ENCODE data around the gene LRP1. TPM values are rescaled to one million over a fixed set of nuclear protein-coding genes. Genes with fewer than 3 reads are reported as not detected.

Gene LRP1
- total RNA-seq, 1 donor = 56.0 TPM

DNA sequence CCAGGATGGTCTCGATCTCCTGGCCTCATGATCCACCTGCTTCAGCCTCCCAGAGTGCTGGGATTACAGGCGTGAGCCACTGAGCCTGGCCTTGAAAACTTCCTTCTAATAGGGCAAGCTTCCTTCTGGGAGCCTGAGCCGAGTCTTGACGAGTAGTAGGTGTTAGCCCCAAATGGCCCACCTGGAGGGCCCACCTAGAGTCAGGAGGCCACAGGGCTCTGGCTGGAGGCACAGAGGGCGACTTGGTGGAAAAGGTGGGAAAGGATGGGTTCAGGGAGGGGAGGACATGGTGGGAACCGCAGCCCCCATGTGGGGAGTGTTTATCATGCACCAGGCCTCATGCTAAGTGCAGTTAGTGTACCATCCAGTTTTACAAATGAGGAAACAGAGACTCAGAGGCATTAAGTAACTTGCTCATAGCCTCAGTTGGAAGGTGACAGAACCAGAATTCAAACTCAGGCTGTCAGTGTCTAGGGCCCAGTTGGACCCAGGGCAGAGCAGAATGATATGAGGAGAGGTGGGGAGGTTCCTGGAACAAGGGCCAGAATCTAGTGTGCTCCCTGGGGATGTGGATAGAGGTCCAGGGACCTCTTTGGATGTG, 22.2 kb downstream of the LRP1 start:
- H3K27me3 ChIP-seq (ENCODE audit: insufficient read depth, low read length) = no peaks in the 10 kb centered on the region
- peaks cover 98% of the 10 kb centered on the region for H3K4me1 ChIP-seq (ENCODE audit: insufficient read depth, low read length)
- no peaks in the 10 kb centered on the region for H3K9me3 ChIP-seq (ENCODE audit: low read depth, low read length)
- H3K4me3 ChIP-seq (ENCODE audit: low read length) = no peak overlapping the region

DNA sequence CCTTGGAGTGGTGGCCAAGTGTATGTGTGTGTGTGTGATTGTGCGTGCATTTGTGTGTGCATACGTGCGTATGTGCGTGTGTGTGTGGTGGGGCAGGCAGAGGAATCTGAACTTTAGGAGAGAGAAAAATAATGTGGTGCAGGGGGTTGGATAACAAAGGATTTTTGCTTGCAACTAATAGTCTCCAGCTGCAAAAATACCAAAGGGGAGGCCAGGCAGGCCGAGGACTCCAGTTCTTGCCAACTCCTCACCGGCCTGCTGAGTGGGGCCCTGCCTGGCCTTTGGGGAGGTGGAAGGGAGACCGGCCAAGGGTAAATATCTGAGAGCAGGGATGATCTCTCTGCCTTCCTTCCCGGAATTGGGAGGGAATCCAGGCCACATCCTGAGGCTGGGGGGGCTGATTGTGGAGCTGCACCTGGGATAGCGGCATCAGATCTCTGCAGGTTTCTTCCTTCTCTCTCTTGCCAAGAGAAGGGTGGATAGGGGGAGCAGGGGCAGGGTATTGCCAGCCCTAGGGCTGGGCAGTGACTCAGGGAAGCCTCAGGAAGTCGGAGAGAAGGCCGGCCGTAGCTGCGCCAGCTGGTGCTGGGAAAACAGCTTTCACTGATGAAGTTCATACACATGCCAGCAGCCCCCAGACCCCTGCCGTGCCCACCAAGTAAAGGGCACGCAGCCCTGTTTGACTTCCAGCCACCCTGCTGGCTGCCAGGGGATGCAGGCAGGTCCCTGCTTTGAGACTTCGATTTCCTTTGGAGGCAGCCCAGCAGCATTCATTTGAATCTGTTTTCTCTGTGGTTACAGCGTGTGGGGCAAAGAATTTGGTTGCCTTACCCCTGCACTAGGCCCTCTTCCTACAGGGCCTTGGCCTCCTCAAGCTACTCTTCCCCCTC, 23.7 kb downstream of the LRP1 start:
- H3K9me3 ChIP-seq (ENCODE audit: low read depth, low read length) = no peaks in the 10 kb centered on the region
- no peaks in the 10 kb centered on the region for H3K27me3 ChIP-seq (ENCODE audit: insufficient read depth, low read length)
- H3K4me3 ChIP-seq (ENCODE audit: low read length) = no peak overlapping the region
- peaks cover 100% of the 10 kb centered on the region for H3K4me1 ChIP-seq (ENCODE audit: insufficient read depth, low read length)

DNA sequence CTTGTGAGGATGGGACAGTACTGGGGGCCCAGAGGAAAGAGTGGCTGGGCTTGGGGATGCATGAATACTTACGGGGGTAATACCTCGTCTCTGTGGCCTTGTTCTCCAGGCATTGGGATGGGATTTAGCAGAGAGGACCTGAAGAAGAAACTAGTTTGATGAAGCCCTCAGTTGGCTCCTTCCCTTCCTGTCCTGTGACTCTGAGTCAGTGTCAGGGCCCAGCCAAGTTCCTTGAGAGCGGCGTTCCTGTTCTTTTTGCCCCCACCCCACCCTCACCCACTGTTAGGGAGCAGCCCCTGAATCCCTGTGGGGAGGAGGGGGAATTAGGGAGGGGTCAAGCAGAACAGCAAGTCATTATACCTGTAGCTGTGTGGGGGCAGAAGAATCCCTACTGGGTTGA, 24.4 kb downstream of the LRP1 start:
- H3K4me1 ChIP-seq (ENCODE audit: insufficient read depth, low read length) = peaks cover 100% of the 10 kb centered on the region
- no peaks in the 10 kb centered on the region for H3K27me3 ChIP-seq (ENCODE audit: insufficient read depth, low read length)
- no peaks in the 10 kb centered on the region for H3K9me3 ChIP-seq (ENCODE audit: low read depth, low read length)
- no peak overlapping the region for H3K4me3 ChIP-seq (ENCODE audit: low read length)

DNA sequence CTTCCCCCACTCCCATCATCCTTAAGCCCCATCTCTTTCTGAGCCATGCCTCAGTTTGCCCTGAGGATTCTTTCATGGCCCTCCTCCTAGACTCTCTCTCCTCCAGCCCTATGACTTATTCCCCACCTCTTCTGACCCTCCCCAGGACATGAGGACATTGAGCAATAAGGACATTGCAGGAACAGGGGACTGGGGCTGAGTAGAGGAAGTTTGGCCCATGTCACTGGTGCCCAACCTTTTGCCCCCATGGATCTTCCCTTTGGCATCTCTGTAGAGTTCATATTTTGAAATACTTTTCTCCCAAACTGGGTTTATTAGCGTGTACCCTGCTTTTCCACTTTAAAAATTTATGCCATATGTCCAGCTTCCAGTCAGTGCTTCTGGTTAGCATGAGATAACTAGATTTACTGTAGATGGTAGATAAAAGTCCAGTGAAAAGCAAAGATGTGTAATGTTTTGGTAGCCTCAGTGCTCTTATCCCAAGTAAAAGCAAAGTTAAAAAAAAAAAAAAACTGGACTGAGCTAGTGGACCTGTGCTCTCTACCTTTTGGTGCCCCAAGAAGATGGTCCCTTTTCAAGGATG, 25.2 kb downstream of the LRP1 start:
- no peaks in the 10 kb centered on the region for H3K9me3 ChIP-seq (ENCODE audit: low read depth, low read length)
- H3K4me3 ChIP-seq (ENCODE audit: low read length) = no peak overlapping the region
- H3K4me1 ChIP-seq (ENCODE audit: insufficient read depth, low read length) = peaks cover 100% of the 10 kb centered on the region
- no peaks in the 10 kb centered on the region for H3K27me3 ChIP-seq (ENCODE audit: insufficient read depth, low read length)

GRCh38 chr12:57154076-57154475, 25.8 kb downstream of the LRP1 start:
- Histone ChIP-seq H3K27me3 (ENCODE audit: insufficient read depth, low read length) (no peaks in the 10 kb centered on the region), H3K4me1 (ENCODE audit: insufficient read depth, low read length) (peaks cover 100% of the 10 kb centered on the region), H3K4me3 (ENCODE audit: low read length) (no peak overlapping the region)

GRCh38 chr12:57154804-57155434, 26.6 kb downstream of the LRP1 start:
- no peaks in the 10 kb centered on the region for H3K27me3 ChIP-seq (ENCODE audit: insufficient read depth, low read length)
- H3K4me1 ChIP-seq (ENCODE audit: insufficient read depth, low read length) = peaks cover 97% of the 10 kb centered on the region
- no peak overlapping the region for H3K4me3 ChIP-seq (ENCODE audit: low read length)
- no peaks in the 10 kb centered on the region for H3K9me3 ChIP-seq (ENCODE audit: low read depth, low read length)

More at GRCh38 chr12:57154076-57154475, 25.8 kb downstream of the LRP1 start:
- H3K9me3 ChIP-seq (ENCODE audit: low read depth, low read length) = no peaks in the 10 kb centered on the region

GRCh38 chr12:57156701-57157403, 28.6 kb downstream of the LRP1 start:
- Histone ChIP-seq H3K4me1 (ENCODE audit: insufficient read depth, low read length) (peaks cover 78% of the 10 kb centered on the region), H3K4me3 (ENCODE audit: low read length) (no peak overlapping the region), H3K27me3 (ENCODE audit: insufficient read depth, low read length) (no peaks in the 10 kb centered on the region), H3K9me3 (ENCODE audit: low read depth, low read length) (no peaks in the 10 kb centered on the region)

GRCh38 chr12:57157588-57158173, 29.4 kb downstream of the LRP1 start:
- Histone ChIP-seq H3K27me3 (ENCODE audit: insufficient read depth, low read length) (no peaks in the 10 kb centered on the region), H3K4me3 (ENCODE audit: low read length) (no peak overlapping the region), H3K4me1 (ENCODE audit: insufficient read depth, low read length) (peaks cover 78% of the 10 kb centered on the region), H3K9me3 (ENCODE audit: low read depth, low read length) (no peaks in the 10 kb centered on the region)

DNA sequence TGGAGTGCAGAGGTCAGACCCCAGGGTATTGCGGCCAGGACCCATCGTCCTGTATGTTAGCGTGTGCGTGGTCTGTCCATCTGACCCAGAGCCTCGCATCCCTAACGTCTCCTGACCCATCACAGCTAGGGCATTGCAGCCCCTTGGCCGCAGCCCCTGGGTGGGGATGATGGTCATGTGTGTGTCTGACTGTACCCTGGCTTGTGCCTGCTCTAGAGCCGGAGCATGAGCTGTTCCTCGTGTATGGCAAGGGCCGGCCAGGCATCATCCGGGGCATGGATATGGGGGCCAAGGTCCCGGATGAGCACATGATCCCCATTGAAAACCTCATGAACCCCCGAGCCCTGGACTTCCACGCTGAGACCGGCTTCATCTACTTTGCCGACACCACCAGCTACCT, 29.9 kb downstream of the LRP1 start:
- no peaks in the 10 kb centered on the region for H3K9me3 ChIP-seq (ENCODE audit: low read depth, low read length)
- peaks cover 78% of the 10 kb centered on the region for H3K4me1 ChIP-seq (ENCODE audit: insufficient read depth, low read length)
- no peak overlapping the region for H3K4me3 ChIP-seq (ENCODE audit: low read length)
- no peaks in the 10 kb centered on the region for H3K27me3 ChIP-seq (ENCODE audit: insufficient read depth, low read length)

DNA sequence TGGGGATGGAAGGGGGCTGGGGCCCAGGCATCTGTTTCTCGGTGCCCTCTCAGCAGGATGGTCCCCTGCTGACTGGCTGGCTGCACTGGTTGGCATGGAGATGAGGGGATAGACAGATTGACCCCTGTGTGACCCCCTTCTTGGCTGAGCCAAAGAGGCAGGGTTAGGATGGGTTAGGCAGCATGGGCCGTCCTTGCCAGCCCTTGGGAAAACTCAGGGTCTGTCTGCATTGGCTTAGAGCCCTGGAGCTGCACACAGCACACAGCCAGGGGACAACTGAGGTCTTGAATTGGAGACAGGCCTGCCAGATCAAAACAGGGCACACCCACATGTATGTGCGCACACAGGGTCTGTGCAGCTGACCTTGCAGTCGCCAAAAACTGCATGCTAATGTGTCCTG, 30.4 kb downstream of the LRP1 start:
- no peaks in the 10 kb centered on the region for H3K9me3 ChIP-seq (ENCODE audit: low read depth, low read length)
- no peaks in the 10 kb centered on the region for H3K27me3 ChIP-seq (ENCODE audit: insufficient read depth, low read length)
- no peak overlapping the region for H3K4me3 ChIP-seq (ENCODE audit: low read length)
- peaks cover 75% of the 10 kb centered on the region for H3K4me1 ChIP-seq (ENCODE audit: insufficient read depth, low read length)

DNA sequence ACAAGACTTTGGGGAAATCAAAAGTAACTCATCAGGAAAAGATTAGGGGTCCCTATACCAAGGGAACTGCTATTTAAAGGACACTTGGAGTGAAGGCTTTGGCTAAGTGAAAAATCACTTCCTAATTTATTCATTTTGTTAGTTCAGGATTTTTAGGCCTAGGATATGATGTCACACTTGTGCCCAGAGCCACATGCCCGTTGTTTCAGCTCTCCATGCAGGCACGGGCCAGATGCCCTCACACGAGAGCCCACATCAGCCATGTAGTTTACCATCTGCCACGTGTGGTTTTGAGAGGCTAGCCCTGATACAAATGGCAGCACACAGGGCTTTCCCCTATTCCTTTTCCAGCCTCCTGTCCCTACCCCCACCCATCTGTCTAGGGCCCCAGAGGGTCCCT, 31.0 kb downstream of the LRP1 start:
- no peaks in the 10 kb centered on the region for H3K9me3 ChIP-seq (ENCODE audit: low read depth, low read length)
- no peaks in the 10 kb centered on the region for H3K27me3 ChIP-seq (ENCODE audit: insufficient read depth, low read length)
- peaks cover 69% of the 10 kb centered on the region for H3K4me1 ChIP-seq (ENCODE audit: insufficient read depth, low read length)
- no peak overlapping the region for H3K4me3 ChIP-seq (ENCODE audit: low read length)

- Histone ChIP-seq H3K4me1 (ENCODE audit: insufficient read depth, low read length) (peaks cover 68% of the 10 kb centered on the region), H3K9me3 (ENCODE audit: low read depth, low read length) (no peaks in the 10 kb centered on the region), H3K27me3 (ENCODE audit: insufficient read depth, low read length) (no peaks in the 10 kb centered on the region), H3K4me3 (ENCODE audit: low read length) (no peak overlapping the region)
These were observed 31.8 kb downstream of the LRP1 start for GRCh38 chr12:57160040-57160439.

GRCh38 chr12:57160741-57161140, 32.5 kb downstream of the LRP1 start:
- Histone ChIP-seq H3K4me3 (ENCODE audit: low read length) (no peak overlapping the region), H3K4me1 (ENCODE audit: insufficient read depth, low read length) (peaks cover 68% of the 10 kb centered on the region), H3K9me3 (ENCODE audit: low read depth, low read length) (no peaks in the 10 kb centered on the region)

GRCh38 chr12:57161491-57161890, 33.2 kb downstream of the LRP1 start:
- no peak overlapping the region for H3K4me3 ChIP-seq (ENCODE audit: low read length)
- no peaks in the 10 kb centered on the region for H3K9me3 ChIP-seq (ENCODE audit: low read depth, low read length)
- H3K27me3 ChIP-seq (ENCODE audit: insufficient read depth, low read length) = no peaks in the 10 kb centered on the region
- H3K4me1 ChIP-seq (ENCODE audit: insufficient read depth, low read length) = peaks cover 65% of the 10 kb centered on the region

More at GRCh38 chr12:57160741-57161140, 32.5 kb downstream of the LRP1 start:
- H3K27me3 ChIP-seq (ENCODE audit: insufficient read depth, low read length) = no peaks in the 10 kb centered on the region

Measured in mononuclear cell (primary cell).